DMS79 treated with DMSO at 0.1 percent for 48 hours (cell line): ENCODE measurements around the gene CHKA.

Experiments used
- DNase-seq: peaks from one replicate; lab custom pipeline; 2025; lab: John Stamatoyannopoulos, UW

The CHKA gene

GRCh38 chr11:68142441-68143309 is 21.5 kb upstream of the CHKA start:
- no peak for DNase-seq

GRCh38 chr11:68142028-68142412 is 20.8 kb upstream of the CHKA start:
- DNase-seq: peak; percentile 59

GRCh38 chr11:68141246-68142027 is 20.2 kb upstream of the CHKA start:
- no peak for DNase-seq

- DNase-seq: peak; percentile 88
Measured at GRCh38 chr11:68140496-68141245, 19.5 kb upstream of the CHKA start.

GRCh38 chr11:68138237-68138636 is 17.0 kb upstream of the CHKA start:
- peak; percentile 63 for DNase-seq

GRCh38 chr11:68137833-68138232 is 16.6 kb upstream of the CHKA start:
- DNase-seq: peak; percentile 63

GRCh38 chr11:68136866-68137265 is 15.7 kb upstream of the CHKA start:
- no peak for DNase-seq

GRCh38 chr11:68135161-68135560 is 14.0 kb upstream of the CHKA start:
- no peak for DNase-seq

GRCh38 chr11:68133761-68134160 is 12.6 kb upstream of the CHKA start:
- DNase-seq: no peak

- DNase-seq: no peak
Measured at GRCh38 chr11:68130121-68130520, 8.9 kb upstream of the CHKA start.

- DNase-seq: no peak
Measured at GRCh38 chr11:68128682-68129327, 7.6 kb upstream of the CHKA start.

- DNase-seq: no peak
Measured at GRCh38 chr11:68127714-68128681, 6.8 kb upstream of the CHKA start.

GRCh38 chr11:68125164-68125563 is 4.0 kb upstream of the CHKA start:
- no peak for DNase-seq

GRCh38 chr11:68122936-68123539 is 1.9 kb upstream of the CHKA start:
- no peak for DNase-seq

GRCh38 chr11:68120273-68121066 is 718 bp downstream of the CHKA start:
- no peak for DNase-seq

- peak; percentile 22 for DNase-seq
Measured at GRCh38 chr11:68118706-68119448, 2.3 kb downstream of the CHKA start.

- DNase-seq: no peak
Measured at GRCh38 chr11:68117853-68118470, 3.2 kb downstream of the CHKA start.

- DNase-seq: no peak
Measured at GRCh38 chr11:68116974-68117373, 4.2 kb downstream of the CHKA start.
